KMS-11 (cell line): ENCODE results near the gene KCNG4.

ENCODE experiments used
- H2AFZ ChIP-seq: fragments of 200-600 bp; sonication (generic); 2 replicates; pipeline ENCODE4 v1.6.1; 2016; ENCODE audit warnings: antibody characterized with exemption, mixed run types, low read depth
- H3K27ac ChIP-seq: fragments of 200-600 bp; sonication (generic); 2 replicates; pipeline ENCODE4 v1.6.1; 2016; ENCODE audit warnings: mild to moderate bottlenecking, mixed run types
- H3K27me3 ChIP-seq: fragments of 200-600 bp; sonication (generic); 2 replicates; pipeline ENCODE4 v1.6.1; 2017; ENCODE audit warnings: mild to moderate bottlenecking, low read depth, mixed run types, moderate library complexity; ENCODE audit not compliant: insufficient read depth
- H3K36me3 ChIP-seq: fragments of 200-600 bp; sonication (generic); 2 replicates; pipeline ENCODE4 v1.6.1; 2017; ENCODE audit warnings: mild to moderate bottlenecking, mixed run types; ENCODE audit not compliant: insufficient read depth
- H3K4me1 ChIP-seq: fragments of 200-600 bp; sonication (generic); 2 replicates; pipeline ENCODE4 v1.6.1; 2016; ENCODE audit warnings: mild to moderate bottlenecking, low read depth, mixed run types; ENCODE audit not compliant: poor library complexity, severe bottlenecking
- H3K4me2 ChIP-seq: fragments of 200-600 bp; sonication (generic); 2 replicates; pipeline ENCODE4 v1.7.0; 2016; ENCODE audit warnings: mild to moderate bottlenecking, mixed run types
- H3K4me3 ChIP-seq: fragments of 200-600 bp; sonication (generic); IDR thresholded peaks from 2 replicates; pipeline ENCODE4 v1.6.1; 2017; ENCODE audit warnings: low read depth, low read length, mixed read lengths; ENCODE audit not compliant: insufficient read depth
- H3K79me2 ChIP-seq: fragments of 200-600 bp; sonication (generic); 2 replicates; pipeline ENCODE4 v1.6.1; 2016; ENCODE audit warnings: low read depth, mixed run types; ENCODE audit not compliant: insufficient read depth
- H3K9ac ChIP-seq: fragments of 200-600 bp; sonication (generic); 2 replicates; pipeline ENCODE4 v1.6.1; 2016; ENCODE audit warnings: mild to moderate bottlenecking, mixed run types
- H4K20me1 ChIP-seq: fragments of 200-600 bp; sonication (generic); 2 replicates; pipeline ENCODE4 v1.6.1; 2016; ENCODE audit warnings: mild to moderate bottlenecking, mixed run types; ENCODE audit not compliant: insufficient read depth
- CTCF ChIP-seq: fragments of 200-600 bp; sonication (generic); conservative IDR thresholded peaks from 2 replicates; pipeline ENCODE4 v1.6.1; 2017; ENCODE audit warnings: low read depth, mild to moderate bottlenecking, antibody characterized with exemption, low read length, moderate library complexity, mixed read lengths

The KCNG4 gene

GRCh38 chr16:84232969-84233368, 6.8 kb downstream of the KCNG4 start:
- H3K4me2 ChIP-seq: no peak overlapping the region
- no peaks in the 10 kb centered on the region for H3K79me2 ChIP-seq
- H3K9ac ChIP-seq: no peak overlapping the region
- no peaks in the 10 kb centered on the region for H3K4me1 ChIP-seq
- no peak overlapping the region for H3K27ac ChIP-seq
- H3K36me3 ChIP-seq: no peaks in the 10 kb centered on the region
- no peak overlapping the region for H2AFZ ChIP-seq
- H4K20me1 ChIP-seq: no peaks in the 10 kb centered on the region
- no peak overlapping the region for H3K4me3 ChIP-seq
- no peak for TF ChIP-seq CTCF
- H3K27me3 ChIP-seq: peaks cover 80% of the 10 kb centered on the region

- Histone ChIP-seq H3K9ac (no peak overlapping the region), H3K36me3 (no peaks in the 10 kb centered on the region), H4K20me1 (no peaks in the 10 kb centered on the region), H3K79me2 (no peaks in the 10 kb centered on the region), H3K27me3 (peaks cover 77% of the 10 kb centered on the region), H3K4me3 (no peak overlapping the region), H3K4me1 (no peaks in the 10 kb centered on the region), H3K4me2 (no peak overlapping the region), H2AFZ (no peak overlapping the region), H3K27ac (no peak overlapping the region)
- TF ChIP-seq CTCF: no peak
Observed at GRCh38 chr16:84232060-84232459, 7.8 kb downstream of the KCNG4 start.

- Histone ChIP-seq H3K4me3 (no peak overlapping the region), H2AFZ (no peak overlapping the region), H3K27ac (no peak overlapping the region), H3K4me1 (no peaks in the 10 kb centered on the region), H3K27me3 (peaks cover 56% of the 10 kb centered on the region), H3K4me2 (no peak overlapping the region), H4K20me1 (no peaks in the 10 kb centered on the region), H3K36me3 (no peaks in the 10 kb centered on the region), H3K9ac (no peak overlapping the region), H3K79me2 (no peaks in the 10 kb centered on the region)
- TF ChIP-seq CTCF: no peak
Observed at GRCh38 chr16:84229471-84229870, 10.3 kb downstream of the KCNG4 start.

GRCh38 chr16:84228256-84228838, 11.5 kb downstream of the KCNG4 start:
- Histone ChIP-seq H3K27me3 (peaks cover 54% of the 10 kb centered on the region), H3K4me3 (no peak overlapping the region), H2AFZ (no peak overlapping the region), H3K4me1 (no peaks in the 10 kb centered on the region), H3K79me2 (no peaks in the 10 kb centered on the region), H3K4me2 (no peak overlapping the region), H3K9ac (no peak overlapping the region), H3K36me3 (no peaks in the 10 kb centered on the region), H3K27ac (no peak overlapping the region), H4K20me1 (no peaks in the 10 kb centered on the region)
- TF ChIP-seq CTCF: no peak
